Dedifferentiated amniotic fluid mesenchymal stem cell (primary cell): ENCODE results near the gene TFRC.
"Not testable (repeated sequence)": the region's sequence is repeated elsewhere in the genome, so short reads cannot be mapped to it uniquely, and the experiment has no call there.

Experiments
- DNase-seq: peaks from one replicate; pipeline ENCODE4 v3.0.0-alpha.2; 2016; ENCODE audit errors: extremely low spot score

The TFRC gene

GRCh38 chr3:196048922-196049598 is 32.8 kb downstream of the TFRC start:
- DNase-seq, result no peak

GRCh38 chr3:196047391-196048030 is 34.4 kb downstream of the TFRC start:
- DNase-seq, result no peak

- DNase-seq, result no peak
These were observed 37.4 kb downstream of the TFRC start for GRCh38 chr3:196044513-196044912.

- DNase-seq, result no peak
These were observed 39.2 kb downstream of the TFRC start for GRCh38 chr3:196042673-196043072.

- DNase-seq, result no peak
These were observed 42.5 kb downstream of the TFRC start for GRCh38 chr3:196039359-196039758.

GRCh38 chr3:196026059-196026458 is 55.8 kb downstream of the TFRC start:
- not testable (repeated sequence) for DNase-seq

- DNase-seq, result no peak
These were observed 56.9 kb downstream of the TFRC start for GRCh38 chr3:196024968-196025367.

GRCh38 chr3:196023947-196024346 is 57.9 kb downstream of the TFRC start:
- DNase-seq, result no peak

GRCh38 chr3:196022499-196022878 is 59.4 kb downstream of the TFRC start:
- DNase-seq, result not testable (repeated sequence)

- no peak for DNase-seq
These were observed 61.5 kb downstream of the TFRC start for GRCh38 chr3:196020373-196020772.

GRCh38 chr3:196019576-196019975 is 62.3 kb downstream of the TFRC start:
- DNase-seq, result not testable (repeated sequence)

GRCh38 chr3:196018159-196018558 is 63.7 kb downstream of the TFRC start:
- not testable (repeated sequence) for DNase-seq

- peak; percentile 73 for DNase-seq
These were observed 65.4 kb downstream of the TFRC start for GRCh38 chr3:196016485-196016884.

GRCh38 chr3:196016059-196016458 is 65.8 kb downstream of the TFRC start:
- DNase-seq, result no peak

- DNase-seq, result no peak
These were observed 68.1 kb downstream of the TFRC start for GRCh38 chr3:196013587-196014487.

GRCh38 chr3:196012941-196013476 is 68.9 kb downstream of the TFRC start:
- DNase-seq, result no peak

- peak; percentile 31 for DNase-seq
These were observed 69.4 kb downstream of the TFRC start for GRCh38 chr3:196012481-196012880.

GRCh38 chr3:196009456-196009855 is 72.4 kb downstream of the TFRC start:
- no peak for DNase-seq

GRCh38 chr3:196008929-196009328 is 73.0 kb downstream of the TFRC start:
- no peak for DNase-seq

GRCh38 chr3:196008387-196008786 is 73.5 kb downstream of the TFRC start:
- no peak for DNase-seq

- DNase-seq, result no peak
These were observed 74.0 kb downstream of the TFRC start for GRCh38 chr3:196007744-196008335.

GRCh38 chr3:196005338-196005737 is 76.6 kb downstream of the TFRC start:
- not testable (repeated sequence) for DNase-seq
